GM12878 (cell line): ENCODE measurements around the gene FBXO8. TPM values are rescaled to one million over a fixed set of nuclear protein-coding genes. Genes with fewer than 3 reads are reported as not detected.

Experiments used
- BACH1 ChIP-seq: fragments of 450-650 bp; IDR thresholded peaks from 2 replicates; pipeline ENCODE4 v1.6.1; 2017; ENCODE audit warnings: mild to moderate bottlenecking, borderline replicate concordance
- CBX5 ChIP-seq: sonication (generic); IDR thresholded peaks from 2 replicates; pipeline ENCODE4 v1.6.1; 2016; ENCODE audit warnings: low read depth, moderate library complexity, mild to moderate bottlenecking, inconsistent platforms
- MYC ChIP-seq: IDR thresholded peaks from 2 replicates; pipeline ENCODE4 v1.6.1; 2011; ENCODE audit warnings: mild to moderate bottlenecking, low read length, moderate library complexity, inconsistent platforms; ENCODE audit not compliant: insufficient read depth, insufficient replicate concordance, insufficient read length, severe bottlenecking
- NFYB ChIP-seq: IDR thresholded peaks from 2 replicates; pipeline ENCODE4 v1.6.1; 2011; ENCODE audit warnings: low read depth, mild to moderate bottlenecking, low read length, improper control_type of control experiment, moderate library complexity; ENCODE audit not compliant: insufficient read depth
- NKRF ChIP-seq: fragments of 450-650 bp; conservative IDR thresholded peaks from 2 replicates; pipeline ENCODE4 v1.6.1; 2017; ENCODE audit warnings: mild to moderate bottlenecking, moderate library complexity
- ZBTB33 ChIP-seq: fragments of 450-650 bp; IDR thresholded peaks from 2 replicates; pipeline ENCODE4 v1.6.1; 2017; ENCODE audit warnings: mild to moderate bottlenecking
- ZSCAN29 ChIP-seq: fragments of 450-650 bp; IDR thresholded peaks from 2 replicates; pipeline ENCODE4 v1.6.1; 2017; ENCODE audit warnings: mild to moderate bottlenecking, moderate library complexity
- polyA plus RNA-seq, 11 experiments: library from polyadenylated mRNA; depleted of rRNA in 4 of 11; unstranded in 6 of 11; stranded (reverse) in 5 of 11; fragments of >200 nt; fragmentation: Nextera tagmentation in 4 of 11; fragmentation: Illumina TruSeq in 1 of 11; extraction: Ambion mirVana in 4 of 11; extraction: Trizol in 1 of 11; gene quantifications; 1 replicate in 1 of 11; 2 replicates in 10 of 11; pipeline versions ENCODE4 v1.2.1 to v1.2.3, GENCODE V29; 2011 to 2016; ENCODE audit warnings: inconsistent platforms in 2 of 11, missing spikeins in 2 of 11, low read depth in 1 of 11
- total RNA-seq, 4 experiments: library from RNA; depleted of rRNA in 3 of 4; stranded (reverse); fragments of >200 nt in 3 of 4; fragmentation: Illumina TruSeq in 1 of 4; extraction: Trizol in 1 of 4; gene quantifications; 2 replicates each; pipeline versions ENCODE4 v1.2.1 to v1.2.3, GENCODE V29; 2013 to 2021
- TF ChIP-seq, protein P1 (sequence below): fragments of 450-650 bp; formaldehyde crosslinking; IDR thresholded peaks from 2 replicates; pipeline ENCODE4 v1.5.0; 2022; ENCODE audit warnings: mild to moderate bottlenecking, missing genetic modification characterization
- TF ChIP-seq, protein P2 (sequence below): fragments of 450-650 bp; IDR thresholded peaks from 2 replicates; pipeline ENCODE4 v1.6.1; 2017; ENCODE audit warnings: low read depth, mild to moderate bottlenecking, moderate library complexity
- TF ChIP-seq, protein P3 (sequence below), 3 experiments: IDR thresholded peaks in 2 of 3; conservative IDR thresholded peaks in 1 of 3; 2 replicates each; pipeline ENCODE4 v1.5.1; 2011; ENCODE audit warnings: low read depth in 3 of 3, low read length in 3 of 3, mild to moderate bottlenecking in 3 of 3, control low read depth in 2 of 3, moderate library complexity in 2 of 3, inconsistent platforms in 1 of 3, mixed read lengths in 1 of 3; ENCODE audit not compliant: control insufficient read depth in 2 of 3, insufficient read depth in 1 of 3; ENCODE audit errors: extremely low read depth in 1 of 3

The FBXO8 gene
- total and polyA plus RNA-seq, 10 of the 15 experiments (the other 5 are each of a cell fraction or from before 2014, with no cell fraction given), result 11.3 to 38.1 (median 16.8) TPM

DNA sequence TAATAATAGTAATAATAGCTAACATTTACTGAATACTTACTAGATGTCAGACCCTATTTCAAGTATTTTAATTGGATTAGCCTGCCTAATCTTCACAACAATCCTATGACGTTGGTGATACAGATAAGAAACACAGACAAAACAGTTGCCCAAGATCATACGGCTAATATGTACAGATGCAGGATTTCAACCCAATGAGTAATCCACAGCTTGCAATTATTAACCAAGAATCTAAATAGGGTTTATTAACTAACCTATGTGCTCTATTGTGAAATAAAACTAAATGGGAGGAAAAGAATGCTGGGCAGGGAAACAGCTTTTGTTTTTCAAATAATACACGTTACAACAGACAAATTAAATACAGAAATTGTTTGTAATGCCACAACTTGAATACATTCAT is 23.4 kb downstream of the FBXO8 start (continued):
- TF ChIP-seq, protein P1, sequence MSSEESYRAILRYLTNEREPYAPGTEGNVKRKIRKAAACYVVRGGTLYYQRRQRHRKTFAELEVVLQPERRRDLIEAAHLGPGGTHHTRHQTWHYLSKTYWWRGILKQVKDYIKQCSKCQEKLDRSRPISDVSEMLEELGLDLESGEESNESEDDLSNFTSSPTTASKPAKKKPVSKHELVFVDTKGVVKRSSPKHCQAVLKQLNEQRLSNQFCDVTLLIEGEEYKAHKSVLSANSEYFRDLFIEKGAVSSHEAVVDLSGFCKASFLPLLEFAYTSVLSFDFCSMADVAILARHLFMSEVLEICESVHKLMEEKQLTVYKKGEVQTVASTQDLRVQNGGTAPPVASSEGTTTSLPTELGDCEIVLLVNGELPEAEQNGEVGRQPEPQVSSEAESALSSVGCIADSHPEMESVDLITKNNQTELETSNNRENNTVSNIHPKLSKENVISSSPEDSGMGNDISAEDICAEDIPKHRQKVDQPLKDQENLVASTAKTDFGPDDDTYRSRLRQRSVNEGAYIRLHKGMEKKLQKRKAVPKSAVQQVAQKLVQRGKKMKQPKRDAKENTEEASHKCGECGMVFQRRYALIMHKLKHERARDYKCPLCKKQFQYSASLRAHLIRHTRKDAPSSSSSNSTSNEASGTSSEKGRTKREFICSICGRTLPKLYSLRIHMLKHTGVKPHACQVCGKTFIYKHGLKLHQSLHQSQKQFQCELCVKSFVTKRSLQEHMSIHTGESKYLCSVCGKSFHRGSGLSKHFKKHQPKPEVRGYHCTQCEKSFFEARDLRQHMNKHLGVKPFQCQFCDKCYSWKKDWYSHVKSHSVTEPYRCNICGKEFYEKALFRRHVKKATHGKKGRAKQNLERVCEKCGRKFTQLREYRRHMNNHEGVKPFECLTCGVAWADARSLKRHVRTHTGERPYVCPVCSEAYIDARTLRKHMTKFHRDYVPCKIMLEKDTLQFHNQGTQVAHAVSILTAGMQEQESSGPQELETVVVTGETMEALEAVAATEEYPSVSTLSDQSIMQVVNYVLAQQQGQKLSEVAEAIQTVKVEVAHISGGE (CRISPR knock-in tag), result no peak
- TF ChIP-seq CBX5 (no peak), ZSCAN29 (no peak), MYC (no peak), NFYB (no peak), ZBTB33 (no peak), BACH1 (no peak), NKRF (no peak)
- TF ChIP-seq, protein P2, sequence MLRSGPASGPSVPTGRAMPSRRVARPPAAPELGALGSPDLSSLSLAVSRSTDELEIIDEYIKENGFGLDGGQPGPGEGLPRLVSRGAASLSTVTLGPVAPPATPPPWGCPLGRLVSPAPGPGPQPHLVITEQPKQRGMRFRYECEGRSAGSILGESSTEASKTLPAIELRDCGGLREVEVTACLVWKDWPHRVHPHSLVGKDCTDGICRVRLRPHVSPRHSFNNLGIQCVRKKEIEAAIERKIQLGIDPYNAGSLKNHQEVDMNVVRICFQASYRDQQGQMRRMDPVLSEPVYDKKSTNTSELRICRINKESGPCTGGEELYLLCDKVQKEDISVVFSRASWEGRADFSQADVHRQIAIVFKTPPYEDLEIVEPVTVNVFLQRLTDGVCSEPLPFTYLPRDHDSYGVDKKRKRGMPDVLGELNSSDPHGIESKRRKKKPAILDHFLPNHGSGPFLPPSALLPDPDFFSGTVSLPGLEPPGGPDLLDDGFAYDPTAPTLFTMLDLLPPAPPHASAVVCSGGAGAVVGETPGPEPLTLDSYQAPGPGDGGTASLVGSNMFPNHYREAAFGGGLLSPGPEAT, result no peak
- TF ChIP-seq, protein P3, sequence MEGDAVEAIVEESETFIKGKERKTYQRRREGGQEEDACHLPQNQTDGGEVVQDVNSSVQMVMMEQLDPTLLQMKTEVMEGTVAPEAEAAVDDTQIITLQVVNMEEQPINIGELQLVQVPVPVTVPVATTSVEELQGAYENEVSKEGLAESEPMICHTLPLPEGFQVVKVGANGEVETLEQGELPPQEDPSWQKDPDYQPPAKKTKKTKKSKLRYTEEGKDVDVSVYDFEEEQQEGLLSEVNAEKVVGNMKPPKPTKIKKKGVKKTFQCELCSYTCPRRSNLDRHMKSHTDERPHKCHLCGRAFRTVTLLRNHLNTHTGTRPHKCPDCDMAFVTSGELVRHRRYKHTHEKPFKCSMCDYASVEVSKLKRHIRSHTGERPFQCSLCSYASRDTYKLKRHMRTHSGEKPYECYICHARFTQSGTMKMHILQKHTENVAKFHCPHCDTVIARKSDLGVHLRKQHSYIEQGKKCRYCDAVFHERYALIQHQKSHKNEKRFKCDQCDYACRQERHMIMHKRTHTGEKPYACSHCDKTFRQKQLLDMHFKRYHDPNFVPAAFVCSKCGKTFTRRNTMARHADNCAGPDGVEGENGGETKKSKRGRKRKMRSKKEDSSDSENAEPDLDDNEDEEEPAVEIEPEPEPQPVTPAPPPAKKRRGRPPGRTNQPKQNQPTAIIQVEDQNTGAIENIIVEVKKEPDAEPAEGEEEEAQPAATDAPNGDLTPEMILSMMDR (IDR thresholded peaks at IDR 0.05 in 2 of 3, conservative IDR thresholded peaks at IDR 0.05 in 1 of 3; ENCODE audit: control insufficient read depth in 2 of 3, extremely low read depth in 1 of 3, insufficient read depth in 1 of 3, low read depth in 3 of 3, low read length in 3 of 3), result no peak
